ENCODE results near the gene FOXRED1. TPM values are rescaled to one million over a fixed set of nuclear protein-coding genes. Genes with fewer than 3 reads are reported as not detected.

The FOXRED1 gene
- polyA plus RNA-seq (2012; ENCODE audit: insufficient read length, low read depth) = 44.4 TPM

- TF ChIP-seq POLR2AphosphoS5 (IDR thresholded peaks at IDR 0.05; ENCODE audit: low read depth, low read length) (peak; percentile 96), REST (IDR thresholded peaks at IDR 0.05; ENCODE audit: insufficient read depth in 1 of 2, low read depth in 2 of 2, low read length in 2 of 2) (0 out of 4 replicates have a peak, but pooled peaks of 1 of the 2 experiments have one; percentile 36), SIN3A (IDR thresholded peaks at IDR 0.05; ENCODE audit: borderline replicate concordance, insufficient read depth, low read length) (peak; percentile 20; the same call in 1 of the 2 replicates), FOXP2 (optimal IDR thresholded peaks at IDR 0.05; ENCODE audit: borderline replicate concordance, extremely low read depth, extremely low read length, insufficient read depth) (peak; percentile 57), TAF1 (IDR thresholded peaks at IDR 0.05; ENCODE audit: borderline replicate concordance, insufficient read depth, low read length) (peak; percentile 87; the same call in 1 of the 2 replicates)
Observed at GRCh38 chr11:126268708-126269579, at the start of gene FOXRED1, which contains the start of gene SRPRA. FOXRED1 (plus strand) TSS chr11:126269154; CDS start chr11:126269207, 53 bp downstream. SRPRA (minus strand) TSS chr11:126268895; CDS start chr11:126268804, 91 bp downstream.

GRCh38 chr11:126219547-126219946 is 49.4 kb upstream of the FOXRED1 start:
- no peak for TF ChIP-seq POLR2AphosphoS5 (IDR thresholded peaks at IDR 0.05; ENCODE audit: low read depth, low read length)
- no peak for TF ChIP-seq FOXP2 (optimal IDR thresholded peaks at IDR 0.05; ENCODE audit: borderline replicate concordance, extremely low read depth, extremely low read length, insufficient read depth)
- TF ChIP-seq SIN3A (IDR thresholded peaks at IDR 0.05; ENCODE audit: borderline replicate concordance, insufficient read depth, low read length) = no peak
- no peak for TF ChIP-seq REST (IDR thresholded peaks at IDR 0.05; ENCODE audit: insufficient read depth in 1 of 2, low read depth in 2 of 2, low read length in 2 of 2)
- TF ChIP-seq TAF1 (IDR thresholded peaks at IDR 0.05; ENCODE audit: borderline replicate concordance, insufficient read depth, low read length) = no peak

GRCh38 chr11:126224647-126225294 is 44.2 kb upstream of the FOXRED1 start:
- TF ChIP-seq REST (IDR thresholded peaks at IDR 0.05; ENCODE audit: insufficient read depth in 1 of 2, low read depth in 2 of 2, low read length in 2 of 2) = no peak
- no peak for TF ChIP-seq SIN3A (IDR thresholded peaks at IDR 0.05; ENCODE audit: borderline replicate concordance, insufficient read depth, low read length)
- no peak for TF ChIP-seq POLR2AphosphoS5 (IDR thresholded peaks at IDR 0.05; ENCODE audit: low read depth, low read length)
- TF ChIP-seq FOXP2 (optimal IDR thresholded peaks at IDR 0.05; ENCODE audit: borderline replicate concordance, extremely low read depth, extremely low read length, insufficient read depth) = no peak
- TF ChIP-seq TAF1 (IDR thresholded peaks at IDR 0.05; ENCODE audit: borderline replicate concordance, insufficient read depth, low read length) = no peak

GRCh38 chr11:126225295-126225665 is 43.7 kb upstream of the FOXRED1 start:
- TF ChIP-seq TAF1 (IDR thresholded peaks at IDR 0.05; ENCODE audit: borderline replicate concordance, insufficient read depth, low read length) (no peak), POLR2AphosphoS5 (IDR thresholded peaks at IDR 0.05; ENCODE audit: low read depth, low read length) (no peak), REST (IDR thresholded peaks at IDR 0.05; ENCODE audit: insufficient read depth in 1 of 2, low read depth in 2 of 2, low read length in 2 of 2) (no peak), SIN3A (IDR thresholded peaks at IDR 0.05; ENCODE audit: borderline replicate concordance, insufficient read depth, low read length) (no peak), FOXP2 (optimal IDR thresholded peaks at IDR 0.05; ENCODE audit: borderline replicate concordance, extremely low read depth, extremely low read length, insufficient read depth) (no peak)
